Body of pancreas (tissue), 4 donors: ENCODE measurements around the gene TMC5.

Experiments
- CTCF ChIP-seq, 7 experiments: fragments of 450-650 bp in 4 of 7; fragments of 200-600 bp in 3 of 7; sonication (generic) in 3 of 7; IDR thresholded peaks; one replicate each; pipeline ENCODE4 v1.5.1; 2016 to 2019; ENCODE audit warnings: antibody characterized with exemption in 7 of 7
- POLR2A ChIP-seq, 3 donors: fragments of 450-650 bp; IDR thresholded peaks; one replicate each; pipeline ENCODE4 v1.6.1; 2016; ENCODE audit warnings: antibody characterized with exemption in 3 of 3, mild to moderate bottlenecking in 2 of 3

GRCh38 chr16:19432429-19432828 lies 14.7 kb downstream of the TMC5 start:
- TF ChIP-seq POLR2A (IDR thresholded peaks at IDR 0.05) (no peak), CTCF (IDR thresholded peaks at IDR 0.05) (no peak)
